HT1080 (cell line): Measurements from ENCODE around the gene PTPRG. TPM values are rescaled to one million over a fixed set of nuclear protein-coding genes. Genes with fewer than 3 reads are reported as not detected.

ENCODE experiments used
- DNase-seq: peaks from one replicate; pipeline ENCODE4 v3.0.0-alpha.2; 2015; ENCODE audit warnings: low read depth
- total RNA-seq: library from RNA; depleted of rRNA; stranded (reverse); fragments of >200 nt; shearing (Covaris generic); gene quantifications from 2 replicates; pipeline ENCODE4 v1.2.3, GENCODE V29; 2014

PTPRG gene
- total RNA-seq, 1 experiment from 2014 or later: 41.1 TPM

GRCh38 chr3:61583890-61584875 lies 22.8 kb downstream of the PTPRG start:
- DNase-seq: no peak

GRCh38 chr3:61589856-61590255 lies 28.5 kb downstream of the PTPRG start:
- peak; percentile 86 for DNase-seq

DNA sequence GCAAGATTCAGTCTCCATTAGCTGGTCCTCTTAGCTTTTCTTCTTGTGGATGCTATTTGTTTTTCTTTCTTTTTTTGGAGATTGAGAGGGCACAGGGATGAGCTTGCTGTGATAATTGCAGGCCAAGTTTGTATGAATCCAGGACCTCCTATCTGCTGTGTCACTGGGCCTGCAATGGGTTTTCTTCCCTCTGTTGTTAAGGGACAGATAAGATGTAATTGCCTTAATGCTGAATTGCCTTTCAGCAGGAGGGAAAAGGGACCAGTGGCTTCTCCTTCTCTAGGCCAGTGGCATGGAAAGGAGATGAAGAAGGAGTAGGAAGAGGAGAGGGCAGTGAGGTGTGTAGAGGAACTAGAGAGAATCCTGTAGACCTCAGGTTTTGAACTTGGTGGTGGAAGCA lies 29.9 kb downstream of the PTPRG start:
- DNase-seq: no peak

GRCh38 chr3:61593446-61594029 lies 32.2 kb downstream of the PTPRG start:
- DNase-seq: no peak

DNA sequence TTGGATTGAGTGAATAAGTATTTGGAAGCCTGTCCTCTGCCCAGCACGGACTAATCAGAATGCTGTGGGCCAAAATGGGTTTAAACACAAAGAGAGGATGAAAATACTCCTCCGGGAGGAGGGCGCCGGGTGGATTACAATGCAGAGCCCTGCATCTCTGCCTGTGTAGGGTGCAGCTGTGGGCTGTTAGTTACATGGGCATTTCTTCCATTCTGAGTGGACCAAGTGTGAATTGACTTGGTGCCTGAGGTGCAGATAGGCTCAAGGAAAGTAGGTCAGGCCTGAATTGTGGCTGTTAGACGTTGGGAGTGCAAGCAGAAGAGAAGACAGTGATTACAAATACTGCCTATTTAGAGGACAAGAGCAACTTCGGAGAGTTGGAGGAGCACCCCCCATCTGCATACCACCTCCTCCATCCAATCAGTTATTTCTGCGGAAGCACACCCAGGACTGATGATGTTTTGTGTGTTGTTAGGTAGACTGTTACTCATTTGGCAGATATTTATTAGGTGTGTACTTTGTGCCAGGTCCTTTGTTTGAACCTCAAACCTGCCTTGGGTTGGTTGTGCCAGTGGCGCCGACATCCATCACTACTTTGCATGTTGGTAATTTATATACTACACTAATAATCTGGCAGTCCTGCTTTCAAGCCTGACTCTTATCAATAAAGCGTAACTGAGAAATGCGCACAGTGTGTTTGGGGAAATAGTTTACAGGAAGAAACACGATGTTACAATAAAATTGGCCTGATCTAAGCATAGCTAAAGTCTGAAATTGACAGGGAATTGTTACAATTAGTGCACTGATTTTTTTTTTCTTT lies 33.0 kb downstream of the PTPRG start:
- no peak for DNase-seq

DNA sequence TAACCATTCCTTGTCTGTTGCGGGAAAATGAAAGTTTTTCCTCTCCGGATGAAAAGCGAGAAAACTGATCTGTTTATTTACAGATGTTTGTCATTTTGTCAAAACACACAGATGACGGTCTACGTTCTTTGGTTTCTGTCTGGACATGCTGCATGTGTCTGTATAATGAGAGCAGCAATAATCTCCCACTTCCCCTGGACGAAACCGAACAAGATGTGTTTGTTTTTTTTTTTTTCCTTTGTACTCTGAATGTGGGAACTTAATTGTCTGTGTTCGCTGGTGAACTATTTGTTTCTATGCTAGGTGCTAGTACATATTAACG lies 33.6 kb downstream of the PTPRG start:
- no peak for DNase-seq

DNA sequence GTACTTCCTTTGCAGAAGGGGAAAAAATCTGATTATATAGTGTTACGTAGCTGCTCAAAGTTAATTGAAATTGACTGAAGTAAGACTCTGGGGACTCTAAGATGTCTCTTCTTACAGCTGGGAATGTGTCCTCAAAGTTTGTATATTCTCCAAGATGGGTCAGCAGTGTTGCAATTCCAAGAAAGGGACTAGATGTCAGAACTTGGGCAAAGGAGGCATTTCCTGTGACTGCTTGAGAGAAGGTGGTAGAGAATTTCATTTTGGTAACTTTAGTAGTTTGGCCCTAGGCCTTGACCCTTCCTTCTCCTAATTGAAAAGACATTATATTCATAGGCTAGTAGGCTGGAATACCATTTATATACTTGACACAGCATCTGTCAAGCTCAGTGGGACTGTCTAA lies 33.9 kb downstream of the PTPRG start:
- DNase-seq: no peak

- no peak for DNase-seq
Observed at GRCh38 chr3:61595826-61596225, 34.5 kb downstream of the PTPRG start.

- no peak for DNase-seq
Observed at GRCh38 chr3:61597906-61598305, 36.5 kb downstream of the PTPRG start.

GRCh38 chr3:61600195-61600594 lies 38.8 kb downstream of the PTPRG start:
- no peak for DNase-seq

GRCh38 chr3:61601831-61602230 lies 40.5 kb downstream of the PTPRG start:
- no peak for DNase-seq

DNA sequence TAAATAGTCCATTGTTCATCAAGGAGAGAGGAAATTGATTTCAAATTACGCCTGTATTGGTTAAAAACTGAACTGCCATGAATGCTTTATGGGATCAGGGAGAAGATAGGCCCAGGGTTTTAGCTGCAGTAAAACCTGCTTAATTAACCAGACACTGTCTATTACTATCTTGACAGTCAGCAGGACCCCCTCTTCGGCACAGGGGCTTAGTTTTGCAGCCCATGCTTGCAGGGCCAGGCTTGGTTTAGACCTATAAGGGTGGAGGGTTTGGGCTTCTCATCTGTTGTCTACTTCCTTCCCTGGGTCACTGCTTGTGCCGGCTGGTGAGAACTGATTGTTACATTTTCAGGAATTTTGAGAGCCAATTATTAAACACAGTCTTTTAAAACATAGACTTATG lies 41.1 kb downstream of the PTPRG start:
- DNase-seq: no peak

DNA sequence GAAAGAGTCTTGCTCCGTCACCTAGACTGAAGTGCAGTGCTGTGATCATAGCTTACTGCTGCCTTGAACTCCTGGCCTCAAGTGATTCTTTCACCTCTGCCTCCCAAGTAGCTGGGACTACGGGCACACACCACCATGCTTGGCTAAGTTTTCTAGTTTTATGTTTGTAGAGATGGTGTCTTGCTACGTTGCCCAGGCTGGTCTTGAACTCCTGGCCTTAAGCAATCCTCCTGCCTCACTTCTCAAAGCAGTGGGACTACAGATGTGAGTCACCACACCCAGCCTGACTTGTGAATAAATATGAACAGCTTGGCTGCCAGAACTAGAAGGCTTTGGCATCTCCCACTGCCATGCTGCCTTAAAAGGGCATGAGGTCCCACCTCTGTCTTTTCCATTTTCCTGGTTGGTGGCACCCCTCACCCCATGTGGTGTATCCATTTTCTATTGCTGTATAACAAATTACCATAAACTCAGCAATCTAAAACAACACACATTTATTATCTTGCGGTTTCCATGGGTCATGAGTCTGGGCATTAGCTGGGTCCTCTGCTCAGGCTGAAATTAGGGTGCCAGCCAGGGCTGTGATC lies 44.3 kb downstream of the PTPRG start:
- no peak for DNase-seq

DNA sequence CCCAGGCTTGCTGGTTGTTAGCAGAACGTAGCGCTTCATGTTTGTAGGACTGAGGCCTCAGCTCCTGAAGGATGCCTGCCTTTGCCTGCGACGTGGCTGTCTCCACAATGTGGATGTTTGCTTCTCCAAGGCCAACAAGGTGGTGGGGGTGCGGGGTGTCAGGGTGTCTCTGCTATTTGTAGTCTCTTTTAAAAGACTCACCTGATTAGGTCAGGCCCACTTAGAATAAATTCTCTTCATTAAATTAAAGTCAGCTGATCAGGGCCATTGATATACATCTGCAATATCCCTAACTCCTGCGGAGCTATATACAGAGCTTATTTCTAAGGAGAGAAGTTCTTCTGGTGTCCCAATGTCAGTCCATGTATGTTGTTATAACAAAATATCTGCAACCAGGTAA lies 44.8 kb downstream of the PTPRG start:
- no peak for DNase-seq

DNA sequence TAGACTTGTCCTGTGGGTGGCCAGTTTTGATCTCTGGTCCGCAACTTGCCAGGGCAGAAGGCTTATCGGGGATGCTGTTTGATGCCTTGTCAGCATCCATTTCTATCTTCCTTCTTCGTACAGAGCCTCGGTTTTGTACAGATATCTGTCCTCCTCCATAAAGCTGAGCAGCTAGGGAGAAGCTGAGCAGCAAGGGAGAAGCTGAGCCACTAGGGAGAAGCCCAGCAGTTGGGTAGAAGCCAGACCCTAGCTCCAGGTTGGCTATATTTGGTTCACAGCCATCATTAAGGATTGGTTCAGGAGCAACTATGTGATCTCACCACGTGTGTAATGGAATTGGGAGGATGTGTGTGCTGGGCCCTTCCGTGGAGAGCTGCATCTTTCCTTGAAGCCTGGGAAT lies 46.7 kb downstream of the PTPRG start:
- DNase-seq: no peak

GRCh38 chr3:61608711-61609110 lies 47.3 kb downstream of the PTPRG start:
- DNase-seq: no peak

- DNase-seq: no peak
Observed at GRCh38 chr3:61610316-61610715, 48.9 kb downstream of the PTPRG start.

DNA sequence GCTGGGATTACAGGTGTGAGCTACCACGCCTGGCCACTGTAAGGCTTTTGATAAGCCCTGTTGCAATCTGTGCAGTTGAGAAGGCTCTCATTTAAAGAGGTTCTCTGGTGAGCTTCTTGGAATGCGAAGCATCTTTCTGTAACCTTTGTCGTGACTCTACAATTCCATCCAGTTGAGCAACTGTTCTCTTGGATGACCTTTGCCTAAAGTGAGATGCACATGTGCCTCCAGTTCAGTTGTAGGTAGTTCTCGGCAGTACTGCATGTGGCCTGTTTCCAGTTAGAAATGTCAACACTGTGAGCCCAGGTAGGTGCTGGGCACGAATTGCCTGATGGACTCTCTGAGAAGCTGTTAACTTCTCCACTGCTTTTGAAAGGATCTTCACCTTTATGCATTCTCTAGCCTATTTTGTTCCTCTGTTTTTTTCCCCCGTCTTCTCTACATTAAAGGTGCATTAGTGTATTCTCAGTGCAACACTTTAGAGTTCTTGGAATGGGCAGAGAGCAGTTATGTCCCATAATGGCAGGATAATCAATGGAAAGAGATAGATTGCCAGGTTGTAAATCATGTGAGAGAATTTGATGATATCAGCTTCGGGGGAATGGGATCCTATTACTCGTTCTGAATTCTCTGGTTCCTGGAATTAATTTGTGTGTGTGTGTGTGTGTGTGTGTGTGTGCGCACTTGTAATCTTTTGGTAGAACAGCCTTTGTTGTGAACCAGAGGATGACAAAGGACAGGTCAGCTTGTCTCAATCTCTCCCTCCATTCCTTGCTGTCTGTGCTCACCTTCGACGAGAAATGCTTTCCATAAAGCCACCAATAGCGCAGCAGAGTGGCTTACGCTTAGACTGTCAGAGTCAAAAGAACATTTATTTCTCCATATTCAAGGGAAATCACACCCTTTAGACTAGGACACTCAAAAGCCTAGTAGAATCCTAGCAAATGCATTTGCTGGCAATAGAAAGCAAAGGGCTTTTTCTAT lies 51.1 kb downstream of the PTPRG start:
- no peak for DNase-seq

DNA sequence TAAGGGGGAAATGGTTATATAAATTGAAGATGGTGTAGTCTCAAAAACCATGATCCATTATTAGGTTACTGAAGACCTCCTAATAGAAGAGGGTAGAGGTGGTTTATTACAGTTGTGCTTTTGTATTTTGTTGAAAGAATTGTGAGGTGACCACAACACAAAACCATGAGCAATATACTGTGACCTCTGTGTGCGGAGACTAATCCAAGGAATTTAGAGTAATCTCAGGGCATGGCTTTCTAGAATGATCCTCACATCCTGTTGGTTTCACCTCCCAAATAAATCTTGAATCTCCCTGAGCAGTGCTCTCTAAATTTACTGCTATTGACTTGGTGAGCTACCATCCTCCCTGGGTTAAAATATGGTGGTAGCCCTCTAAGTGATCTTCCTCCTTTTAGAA lies 52.3 kb downstream of the PTPRG start:
- DNase-seq: no peak

GRCh38 chr3:61615643-61616042 lies 54.3 kb downstream of the PTPRG start:
- no peak for DNase-seq

GRCh38 chr3:61616586-61616985 lies 55.2 kb downstream of the PTPRG start:
- no peak for DNase-seq
